H9 (cell line): ENCODE results near the gene DHRS7B. TPM values are rescaled to one million over a fixed set of nuclear protein-coding genes. Genes with fewer than 3 reads are reported as not detected.
A peak's percentile ranks its signal among the peaks of the same experiment; 100 is the strongest.

Source experiments
- DNase-seq: peaks from one replicate; pipeline ENCODE4 v3.0.0-alpha.2; 2017
- H2AFZ ChIP-seq: one replicate; pipeline ENCODE4 v1.6.1; 2013; ENCODE audit warnings: mild to moderate bottlenecking, low read length, control low read depth, moderate library complexity
- H2AK5ac ChIP-seq: 2 replicates; pipeline ENCODE4 v1.6.1; 2013; ENCODE audit warnings: low read length, control low read depth, mixed read lengths; ENCODE audit not compliant: insufficient read length
- H2BK120ac ChIP-seq: one replicate; pipeline ENCODE4 v1.6.1; 2013; ENCODE audit warnings: low read depth, mild to moderate bottlenecking, low read length, control low read depth, inconsistent platforms; ENCODE audit not compliant: poor library complexity, severe bottlenecking
- H2BK12ac ChIP-seq: 2 replicates; pipeline ENCODE4 v1.6.1; 2013; ENCODE audit warnings: low read length, control low read depth, mixed read lengths, low read depth; ENCODE audit not compliant: insufficient read length
- H2BK15ac ChIP-seq: 2 replicates; pipeline ENCODE4 v1.6.1; 2013; ENCODE audit warnings: low read depth, low read length, control low read depth
- H2BK20ac ChIP-seq: one replicate; pipeline ENCODE4 v1.6.1; 2013; ENCODE audit warnings: low read depth, mild to moderate bottlenecking, low read length, control low read depth, inconsistent platforms; ENCODE audit not compliant: poor library complexity, severe bottlenecking
- H2BK5ac ChIP-seq: 2 replicates; pipeline ENCODE4 v1.6.1; 2013; ENCODE audit warnings: low read length, control low read depth, mixed read lengths; ENCODE audit not compliant: insufficient read length
- H3K14ac ChIP-seq: 2 replicates; pipeline ENCODE4 v1.6.1; 2013; ENCODE audit warnings: low read length, control low read depth; ENCODE audit not compliant: insufficient read depth
- H3K18ac ChIP-seq: 2 replicates; pipeline ENCODE4 v1.6.1; 2013; ENCODE audit warnings: low read depth, mild to moderate bottlenecking, mixed read lengths, low read length, control low read depth; ENCODE audit not compliant: insufficient read length
- H3K23ac ChIP-seq: 2 replicates; pipeline ENCODE4 v1.6.1; 2013; ENCODE audit warnings: low read length, control low read depth, mixed read lengths, low read depth; ENCODE audit not compliant: insufficient read length
- H3K23me2 ChIP-seq: 2 replicates; pipeline ENCODE4 v1.6.1; 2013; ENCODE audit warnings: low read depth, mild to moderate bottlenecking, mixed read lengths, low read length, control low read depth; ENCODE audit not compliant: insufficient read length, poor library complexity, severe bottlenecking
- H3K27ac ChIP-seq: 2 replicates; pipeline ENCODE4 v1.5.1; 2013; ENCODE audit warnings: low read length, control low read depth, mixed read lengths, low read depth; ENCODE audit not compliant: insufficient read length
- H3K27me3 ChIP-seq: 2 replicates; pipeline ENCODE4 v1.6.1; 2013; ENCODE audit warnings: low read length, control low read depth, inconsistent platforms; ENCODE audit not compliant: insufficient read depth
- H3K4ac ChIP-seq: 2 replicates; pipeline ENCODE4 v1.6.1; 2013; ENCODE audit warnings: low read depth, mild to moderate bottlenecking, control low read depth, inconsistent platforms, low read length, moderate library complexity
- H3K4me1 ChIP-seq: 2 replicates; pipeline ENCODE4 v1.6.1; 2013; ENCODE audit warnings: low read length, control low read depth, inconsistent platforms; ENCODE audit not compliant: insufficient read depth
- H3K4me2 ChIP-seq: 2 replicates; pipeline ENCODE4 v1.6.1; 2013; ENCODE audit warnings: low read length, control low read depth, mixed read lengths; ENCODE audit not compliant: insufficient read length, insufficient read depth
- H3K56ac ChIP-seq: 2 replicates; pipeline ENCODE4 v1.6.1; 2013; ENCODE audit warnings: low read depth, mild to moderate bottlenecking, mixed read lengths, low read length, control low read depth; ENCODE audit not compliant: insufficient read length
- H3K79me1 ChIP-seq: 2 replicates; pipeline ENCODE4 v1.6.1; 2013; ENCODE audit warnings: low read depth, mild to moderate bottlenecking, moderate library complexity, low read length, control low read depth, inconsistent platforms; ENCODE audit not compliant: insufficient read depth, poor library complexity, severe bottlenecking
- H3K79me2 ChIP-seq: 2 replicates; pipeline ENCODE4 v1.6.1; 2013; ENCODE audit warnings: low read length, control low read depth, inconsistent platforms; ENCODE audit not compliant: insufficient read depth
- H3K9ac ChIP-seq: 2 replicates; pipeline ENCODE4 v1.6.1; 2013; ENCODE audit warnings: low read length, control low read depth, mixed read lengths; ENCODE audit not compliant: insufficient read length; ENCODE audit errors: extremely low read depth
- H3K9me3 ChIP-seq: one replicate; pipeline ENCODE4 v1.6.1; 2013; ENCODE audit warnings: low read depth, low read length, inconsistent platforms; ENCODE audit not compliant: control insufficient read depth
- H3T11ph ChIP-seq: one replicate; pipeline ENCODE4 v1.6.1; 2013; ENCODE audit warnings: mild to moderate bottlenecking, low read length, control low read depth, inconsistent platforms
- H4K20me1 ChIP-seq: one replicate; pipeline ENCODE4 v1.6.1; 2013; ENCODE audit not compliant: control insufficient read depth, insufficient read length, insufficient read depth
- H4K5ac ChIP-seq: 2 replicates; pipeline ENCODE4 v1.6.1; 2013; ENCODE audit warnings: low read depth, mild to moderate bottlenecking, mixed read lengths, low read length, control low read depth; ENCODE audit not compliant: insufficient read length
- H4K8ac ChIP-seq: replicated peaks from 2 replicates; pipeline ENCODE4 v1.6.1; 2013; ENCODE audit warnings: low read length, control low read depth, mixed read lengths, low read depth; ENCODE audit not compliant: insufficient read length
- H4K91ac ChIP-seq: 2 replicates; pipeline ENCODE4 v1.6.1; 2013; ENCODE audit warnings: low read depth, mild to moderate bottlenecking, moderate library complexity, mixed read lengths, low read length, control low read depth; ENCODE audit not compliant: insufficient read length
- H3K27ac Mint-ChIP-seq, 3 experiments: 2 replicates in 2 of 3; 3 replicates in 1 of 3; pipeline ENCODE4 v1.8.0; 2020 to 2021; ENCODE audit warnings: mixed read lengths in 3 of 3, mild to moderate bottlenecking in 1 of 3, moderate library complexity in 1 of 3
- H3K27me3 Mint-ChIP-seq: 2 replicates; pipeline ENCODE4 v1.8.0; 2021; ENCODE audit warnings: low read depth, mild to moderate bottlenecking, moderate library complexity, mixed read lengths
- H3K36me3 Mint-ChIP-seq, 3 experiments: 2 replicates in 2 of 3; 3 replicates in 1 of 3; pipeline ENCODE4 v1.8.0; 2020 to 2021; ENCODE audit warnings: low read depth in 3 of 3, mixed read lengths in 3 of 3; ENCODE audit not compliant: insufficient read depth in 1 of 3
- H3K4me1 Mint-ChIP-seq, 2 experiments: 2 replicates each; pipeline ENCODE4 v1.8.0; 2020; ENCODE audit warnings: mixed read lengths in 2 of 2
- H3K4me3 Mint-ChIP-seq, 2 experiments: 2 replicates in 1 of 2; 3 replicates in 1 of 2; pipeline ENCODE4 v1.8.0; 2020 to 2021; ENCODE audit warnings: mild to moderate bottlenecking in 2 of 2, mixed read lengths in 2 of 2, moderate library complexity in 1 of 2
- H3K9me3 Mint-ChIP-seq, 2 experiments: 2 replicates in 1 of 2; 3 replicates in 1 of 2; pipeline ENCODE4 v1.8.0; 2020; ENCODE audit warnings: mild to moderate bottlenecking in 2 of 2, mixed read lengths in 2 of 2, moderate library complexity in 1 of 2
- CTCF ChIP-seq: fragments of 200-600 bp; sonication (generic); conservative IDR thresholded peaks from 3 replicates; pipeline ENCODE4 v1.8.0; 2021; ENCODE audit warnings: antibody characterized with exemption, mild to moderate bottlenecking
- WGBS: extraction: QIAGEN DNeasy Blood & Tissue Kit; methylation state at CpG from one replicate; pipeline ENCODE4 v1.1.7; 2013; ENCODE audit warnings: missing lambda C conversion rate, low lambda C conversion rate, mixed read lengths; ENCODE audit not compliant: insufficient read length; ENCODE audit errors: extremely low coverage; 5-methylcytosine and 5-hydroxymethylcytosine counted together
- total RNA-seq: library from RNA; stranded (reverse); gene quantifications from 2 replicates; pipeline ENCODE4 v1.2.1, GENCODE V29; 2021

The DHRS7B gene
- total RNA-seq, 1 experiment from 2014 or later = 20.3 TPM

GRCh38 chr17:21098934-21099689 is 27.7 kb upstream of the DHRS7B start:
- Histone ChIP-seq H3K27me3 (no peaks in the 10 kb centered on the region), H3K27ac (no peak overlapping the region), H3T11ph (no peak overlapping the region), H3K9me3 (no peaks in the 10 kb centered on the region), H2BK5ac (peak overlapping the region; percentile 37), H3K4ac (no peak overlapping the region), H3K23me2 (peaks cover 4% of the 10 kb centered on the region), H2BK20ac (no peak overlapping the region), H3K14ac (peak overlapping the region; percentile 95; the same call in 1 of the 2 replicates), H3K79me2 (no peaks in the 10 kb centered on the region), H2AK5ac (no peak overlapping the region), H4K20me1 (no peaks in the 10 kb centered on the region), H4K5ac (no peak overlapping the region), H2AFZ (peak overlapping the region; percentile 92), H3K4me1 (no peaks in the 10 kb centered on the region), H3K4me2 (peak overlapping the region; percentile 87), H2BK15ac (no peak overlapping the region), H3K79me1 (no peaks in the 10 kb centered on the region), H3K9ac (peak overlapping the region; percentile 98), H3K56ac (peak overlapping the region; percentile 52), H4K91ac (no peak overlapping the region), H4K8ac (no peak overlapping the region), H3K23ac (no peak overlapping the region), H3K18ac (peak overlapping the region; percentile 88), H2BK12ac (no peak overlapping the region), H2BK120ac (no peak overlapping the region)
- Mint-ChIP-seq H3K4me1 (peaks cover 3% of the 10 kb centered on the region in 2 experiments; a peak in 1 of 4 replicates), H3K9me3 (no peaks in the 10 kb centered on the region; a peak in 2 of 5 replicates), H3K36me3 (no peaks in the 10 kb centered on the region), H3K27me3 (no peaks in the 10 kb centered on the region), H3K4me3 (peak overlapping the region; percentile 78 to 96), H3K27ac (peak overlapping the region; percentile 99)
- peak; percentile 95 for DNase-seq
- no CpG with 5 or more reads among the region's 29 CpGs for WGBS
- no peak for TF ChIP-seq CTCF
